ENCODE data around the gene STEAP2.
A peak's percentile ranks its signal among the peaks of the same experiment; 100 is the strongest.
"Not testable (repeated sequence)": the region's sequence is repeated elsewhere in the genome, so short reads cannot be mapped to it uniquely, and the experiment has no call there.

STEAP2 gene

DNA sequence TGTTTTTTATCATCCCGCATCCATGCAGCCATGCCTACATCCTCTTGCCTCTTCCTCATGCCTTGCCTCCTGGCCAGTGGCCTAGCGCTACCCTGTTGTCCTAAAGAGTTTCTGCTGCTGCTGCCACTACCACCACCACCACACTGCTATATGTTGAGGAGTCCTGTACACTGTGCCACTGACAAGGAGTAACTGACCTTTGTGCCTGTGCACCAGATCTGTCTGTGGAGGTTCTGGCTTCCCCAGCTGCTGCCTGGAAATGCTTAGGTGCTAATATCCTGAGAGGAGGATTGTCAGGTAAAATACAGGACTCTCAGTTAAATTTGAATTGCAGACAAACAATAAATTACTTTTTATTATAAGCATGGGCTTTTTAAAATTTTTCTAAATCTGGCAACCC lies 26.5 kb downstream of the STEAP2 start:
- no peak for ATAC-seq

DNA sequence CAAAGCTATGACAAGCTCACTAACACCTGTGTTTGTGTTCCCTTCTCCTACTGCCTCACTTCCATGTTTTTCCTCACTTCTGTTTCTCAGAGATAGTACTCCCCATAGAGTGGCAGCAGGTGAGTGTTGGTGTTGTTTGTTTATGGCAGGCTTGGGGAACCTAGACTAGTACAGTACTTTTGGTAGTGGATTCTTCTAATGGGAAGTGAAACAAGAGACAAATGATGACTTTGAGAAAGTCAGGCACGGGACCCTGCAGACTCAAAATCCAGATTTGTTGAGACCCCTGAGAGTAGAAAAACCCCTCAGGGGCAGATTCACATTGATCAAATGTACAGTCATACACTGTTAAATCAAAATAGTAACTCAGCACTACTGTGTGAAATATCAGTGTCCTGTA lies 27.0 kb downstream of the STEAP2 start:
- no peak for ATAC-seq

DNA sequence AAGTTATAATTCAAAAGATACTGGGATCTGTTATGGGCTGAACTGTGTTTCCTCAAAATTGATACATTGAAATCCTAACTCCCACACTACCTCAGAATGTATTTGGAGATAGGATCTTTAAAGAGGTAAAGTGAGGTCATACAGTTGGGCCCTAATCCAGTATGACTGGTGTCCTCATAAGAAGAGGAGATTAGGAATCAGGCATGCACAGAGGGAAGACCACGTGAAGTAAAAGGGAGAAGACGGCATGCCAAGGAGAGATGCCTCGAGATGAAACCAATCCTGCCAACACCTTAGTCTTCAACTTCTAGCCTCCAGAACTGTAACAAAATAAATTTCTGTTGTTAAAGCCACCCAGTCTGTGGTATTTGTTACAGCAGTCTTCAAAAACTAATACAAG lies 27.5 kb downstream of the STEAP2 start:
- no peak for ATAC-seq

DNA sequence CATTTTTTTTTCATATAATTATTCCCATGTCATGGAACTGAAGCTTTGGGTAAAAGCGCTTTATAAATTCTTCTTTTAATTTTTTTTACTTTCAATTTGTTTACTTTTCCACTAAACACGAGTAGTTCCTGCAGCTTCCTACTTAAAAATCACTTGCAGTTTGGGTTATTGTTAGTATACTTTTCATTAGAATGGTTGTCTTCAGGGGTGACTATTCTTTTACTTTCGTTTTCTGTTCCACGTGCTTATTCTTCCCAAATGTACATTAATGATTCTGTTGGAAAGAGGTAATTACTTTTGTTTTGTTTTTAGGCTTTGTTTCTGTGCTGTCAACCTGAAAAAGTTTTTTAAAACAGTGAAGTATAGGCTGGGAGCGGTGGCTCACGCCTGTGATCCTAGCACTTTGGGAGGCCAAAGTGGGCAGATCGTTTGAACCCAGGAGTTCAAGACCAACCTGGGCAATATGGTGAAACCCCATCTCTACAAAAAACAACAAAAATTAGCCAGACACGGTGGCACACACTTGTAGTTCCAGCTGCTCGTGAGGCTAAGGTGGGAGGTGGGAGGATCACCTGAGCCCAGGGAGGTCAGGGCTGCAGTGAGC lies 28.2 kb downstream of the STEAP2 start:
- ATAC-seq: no peak

DNA sequence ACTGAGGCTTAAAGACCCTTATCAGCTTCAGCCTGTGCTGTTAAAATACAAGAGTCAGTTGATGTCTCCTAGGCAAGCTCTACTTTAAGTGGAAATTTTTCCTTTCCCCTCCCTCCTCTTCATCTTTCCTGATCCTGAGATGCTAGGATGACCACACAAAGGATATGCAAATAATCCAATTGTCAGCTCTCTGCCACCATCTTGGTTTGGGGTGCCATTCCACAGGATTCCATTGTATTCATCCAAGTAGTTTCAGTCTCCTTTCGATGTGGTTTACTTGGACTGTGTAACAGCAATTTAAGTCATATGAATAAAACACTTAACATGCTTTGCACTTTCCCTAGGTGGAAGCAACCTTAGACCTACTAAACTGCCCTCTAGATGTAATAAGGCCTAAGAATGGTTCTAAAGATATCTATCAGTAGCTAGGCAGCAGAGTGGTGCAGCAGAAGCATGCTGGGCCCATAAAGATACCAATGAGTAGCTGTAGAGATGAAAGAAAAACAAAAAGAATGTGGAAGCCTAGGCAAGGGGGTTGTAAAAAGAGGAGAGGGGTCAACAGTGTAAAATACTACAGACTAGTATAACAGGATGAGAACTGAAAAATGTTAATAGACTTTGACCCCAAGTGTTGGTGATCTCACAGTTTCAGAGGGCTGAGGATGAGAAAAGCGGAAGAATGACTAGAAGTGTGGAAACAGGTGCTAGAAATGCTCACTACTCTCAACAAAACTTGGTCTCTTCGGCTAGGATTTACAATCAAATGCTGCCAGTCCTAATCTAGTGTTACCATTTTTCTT lies 31.0 kb downstream of the STEAP2 start:
- no peak for ATAC-seq

DNA sequence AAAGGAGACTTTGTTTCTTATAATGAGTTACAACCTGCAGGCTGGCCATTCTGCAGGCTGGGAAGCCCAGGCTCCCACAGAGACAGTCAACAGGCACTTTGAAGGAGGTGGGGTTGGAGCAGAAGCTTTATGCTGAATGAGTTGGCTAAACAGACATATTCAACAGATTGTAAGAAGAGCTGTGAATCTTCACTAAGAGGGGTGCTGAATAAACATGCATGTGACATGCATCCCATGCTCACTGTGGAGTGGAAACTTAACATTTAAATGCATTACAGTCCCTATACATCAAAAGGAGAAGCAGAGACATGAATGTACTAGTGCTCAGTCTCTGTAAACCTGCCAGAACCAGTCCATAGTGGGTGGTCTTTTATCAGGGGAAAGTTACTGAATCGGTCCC lies 32.0 kb downstream of the STEAP2 start:
- ATAC-seq: no peak

DNA sequence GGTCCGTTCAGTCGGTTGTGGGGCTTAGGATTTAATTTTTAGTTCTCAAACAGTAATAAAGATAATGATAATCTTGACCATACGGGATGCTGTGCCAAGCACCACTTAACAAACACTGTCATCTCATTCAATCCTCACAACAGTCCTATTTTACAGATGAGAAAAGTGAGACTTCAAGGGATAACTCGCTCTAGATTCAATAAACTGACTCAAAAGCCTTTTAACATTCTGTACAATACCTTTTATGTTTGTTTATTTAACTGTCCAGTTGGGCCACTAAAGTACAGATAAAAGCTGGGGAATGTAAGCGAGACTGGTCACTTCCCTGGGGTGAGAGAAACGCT lies 33.0 kb downstream of the STEAP2 start:
- ATAC-seq: no peak

DNA sequence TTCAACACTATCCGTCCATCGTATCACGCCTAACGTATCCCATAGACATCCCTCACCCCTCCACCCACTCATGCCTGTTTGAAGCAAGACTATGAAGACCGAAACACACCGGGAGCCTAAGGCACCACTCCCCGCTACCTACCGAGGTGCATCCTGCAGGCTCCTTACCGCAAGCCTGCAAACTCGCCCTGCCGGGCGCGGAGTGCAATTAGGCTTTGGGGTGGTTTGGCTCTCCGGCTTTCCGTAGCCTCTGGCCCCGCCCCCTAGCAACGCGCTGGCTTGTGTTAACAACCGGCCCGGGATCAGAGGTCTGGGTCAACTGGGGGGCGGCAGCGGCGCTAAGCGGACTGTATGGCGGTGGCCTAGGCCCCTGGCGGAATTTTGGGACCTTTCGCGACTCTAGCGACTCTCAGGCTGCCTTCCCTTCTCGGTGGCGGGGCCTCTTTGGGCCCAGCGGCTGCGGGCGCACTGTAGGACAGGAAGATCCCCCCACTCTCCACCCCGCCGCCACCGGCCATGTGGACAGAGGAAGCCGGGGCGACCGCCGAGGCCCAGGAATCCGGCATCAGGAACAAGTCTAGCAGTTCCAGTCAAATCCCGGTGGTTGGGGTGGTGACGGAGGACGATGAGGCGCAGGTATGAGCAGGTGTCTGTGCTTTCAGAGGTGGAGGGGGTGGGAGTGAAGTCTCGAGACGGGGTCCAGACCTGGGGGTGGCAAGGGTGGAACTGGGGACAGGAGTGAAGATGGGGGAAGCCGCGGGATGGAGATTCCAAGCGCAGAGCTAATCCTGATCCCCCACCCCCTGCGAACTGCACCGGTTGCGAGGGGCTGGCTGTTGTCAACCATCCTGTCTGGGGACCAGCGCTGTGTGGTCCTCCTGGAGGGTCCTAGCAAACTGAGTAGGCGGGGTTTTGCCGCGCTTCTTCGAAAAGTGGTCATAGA lies 33.6 kb downstream of the STEAP2 start, which contains the start of gene CFAP69:
Gene CFAP69 (plus strand): TSS at position 266 of the 943 bp plus-strand sequence. CDS start 251 bp downstream, at position 517.
- peak; percentile 85 to 91 for ATAC-seq

DNA sequence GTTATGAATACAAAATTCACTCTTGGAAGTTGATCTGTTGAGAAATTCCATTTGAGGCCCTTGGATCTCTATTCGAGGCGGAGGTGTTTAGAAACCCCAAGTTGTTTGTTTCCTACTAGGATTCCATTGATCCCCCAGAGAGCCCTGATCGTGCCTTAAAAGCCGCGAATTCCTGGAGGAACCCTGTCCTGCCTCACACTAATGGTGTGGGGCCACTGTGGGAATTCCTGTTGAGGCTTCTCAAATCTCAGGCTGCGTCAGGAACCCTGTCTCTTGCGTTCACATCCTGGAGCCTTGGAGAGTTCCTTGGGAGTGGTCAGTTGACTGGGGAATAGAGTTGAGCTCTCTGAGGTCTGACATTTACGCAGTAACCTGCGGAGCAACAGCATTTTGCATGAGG lies 34.6 kb downstream of the STEAP2 start:
- no peak for ATAC-seq

DNA sequence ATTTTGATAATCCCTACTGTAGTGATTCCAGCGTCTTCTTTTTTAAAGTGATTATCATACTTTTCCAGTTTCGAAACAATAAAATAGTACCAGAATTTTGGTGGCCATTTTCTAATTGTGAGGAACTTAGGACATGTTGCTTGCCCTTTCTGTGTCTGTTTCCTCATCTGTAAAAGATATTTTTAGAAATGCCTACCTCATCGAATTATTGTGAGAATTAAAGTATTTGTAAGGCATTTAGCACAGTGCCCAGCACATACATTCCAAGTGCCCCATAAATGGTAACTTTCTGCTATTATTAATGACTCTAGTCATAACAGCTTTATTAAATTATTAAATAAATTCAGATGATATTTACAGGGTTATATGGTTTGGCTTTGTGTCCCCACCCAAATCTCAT lies 37.2 kb downstream of the STEAP2 start:
- no peak for ATAC-seq

DNA sequence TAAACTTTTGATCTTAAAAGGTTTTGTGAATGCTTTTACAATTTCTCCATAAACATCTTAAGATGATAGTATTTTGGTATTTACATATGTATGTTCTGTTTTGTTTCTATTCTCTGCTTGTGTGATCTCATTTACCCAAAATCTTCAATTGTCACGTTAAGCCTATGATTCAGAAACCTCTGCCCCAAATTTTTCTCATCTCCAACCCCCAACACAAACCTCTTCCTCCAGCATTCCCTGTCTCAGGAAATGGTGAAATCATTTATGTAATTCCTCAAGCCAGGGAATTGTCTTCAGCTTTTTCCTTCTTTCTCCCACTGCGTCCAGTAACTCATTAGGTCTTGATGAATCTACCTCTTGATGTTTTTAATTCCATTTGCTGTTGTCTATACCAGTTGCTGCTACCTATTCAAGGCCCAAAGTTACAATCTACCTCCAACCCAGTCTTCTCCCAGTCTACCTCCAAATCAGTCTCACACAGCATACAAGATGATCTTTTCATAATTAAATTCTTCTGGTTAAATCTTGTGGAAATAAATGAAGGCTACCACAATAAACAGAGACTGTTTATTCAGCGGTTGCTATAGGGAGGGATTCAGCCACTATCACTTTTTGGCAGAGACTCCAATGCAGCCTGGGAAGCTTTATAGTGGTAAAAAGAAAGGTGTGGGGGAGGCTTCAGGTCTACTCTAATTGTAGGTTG lies 39.2 kb downstream of the STEAP2 start:
- no peak for ATAC-seq

DNA sequence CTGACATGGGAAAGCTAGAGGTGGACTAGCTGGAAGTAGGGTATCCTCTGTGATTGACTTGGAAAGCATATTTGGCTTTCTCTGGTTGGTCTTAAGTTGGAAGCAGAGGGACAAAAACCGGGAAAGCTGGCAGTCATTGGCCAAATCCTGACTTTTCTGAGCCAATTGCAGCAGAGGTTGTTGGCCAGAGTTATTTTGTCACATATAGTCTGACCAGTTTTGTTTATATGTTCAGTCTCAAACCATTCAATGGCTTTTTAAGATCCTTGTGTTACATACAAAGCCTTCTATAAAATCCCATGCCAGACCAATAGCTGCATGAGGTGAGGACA lies 39.7 kb downstream of the STEAP2 start:
- ATAC-seq: no peak

DNA sequence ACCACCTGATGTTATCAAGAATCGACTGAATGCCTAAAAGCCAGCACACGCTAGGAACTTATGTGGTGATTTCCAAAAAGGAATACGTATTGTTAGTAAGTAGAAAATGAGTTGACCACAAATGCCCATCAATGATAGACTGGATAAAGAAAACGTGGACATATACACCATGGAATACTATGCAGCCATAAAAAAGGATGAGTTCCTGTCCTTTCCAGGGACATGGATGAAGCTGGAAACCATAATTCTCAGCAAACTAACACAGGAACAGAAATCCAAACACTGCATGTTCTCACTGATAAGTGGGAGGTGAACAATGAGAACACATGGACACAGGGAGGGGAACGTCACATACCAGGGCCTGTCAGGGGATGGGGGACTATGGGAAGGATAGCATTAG lies 44.5 kb downstream of the STEAP2 start:
- not testable (repeated sequence) for ATAC-seq

DNA sequence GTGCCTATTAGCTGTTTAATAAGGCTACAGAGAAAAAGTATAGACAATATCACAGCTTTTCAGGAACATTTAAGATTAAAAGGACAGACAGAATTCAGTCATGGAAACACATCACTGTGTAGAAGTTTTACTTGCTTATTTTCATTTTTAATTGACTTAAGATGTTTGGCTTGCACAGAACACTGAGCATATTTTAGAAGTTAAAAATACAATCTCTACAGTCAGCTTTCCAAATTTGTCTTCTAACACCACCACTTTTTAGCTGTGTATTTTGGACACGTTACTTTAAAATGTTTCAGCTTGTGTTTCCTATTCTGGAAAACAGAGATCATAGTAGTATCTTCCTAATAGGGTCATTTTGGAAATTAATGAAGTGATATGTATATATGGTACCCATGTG lies 45.2 kb downstream of the STEAP2 start:
- no peak for ATAC-seq

DNA sequence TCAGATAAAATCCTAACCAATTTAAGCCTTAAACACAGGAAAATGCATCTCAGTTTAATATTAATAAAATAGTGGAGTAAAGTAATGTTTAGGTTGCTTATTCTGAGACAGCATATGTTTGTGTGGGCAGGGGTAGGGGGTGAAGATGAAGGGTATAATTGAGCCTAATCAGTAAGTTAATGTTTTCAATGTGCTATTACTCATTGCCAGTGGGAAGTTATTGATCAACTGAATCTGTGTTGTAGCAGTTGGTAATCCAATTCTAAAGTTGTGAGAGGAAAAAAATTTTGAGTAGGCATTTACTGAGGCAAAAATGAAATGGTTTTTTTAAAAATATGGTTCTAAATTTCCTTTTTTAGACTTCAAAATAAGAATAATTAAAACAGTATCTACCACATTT lies 49.9 kb downstream of the STEAP2 start:
- no peak for ATAC-seq

DNA sequence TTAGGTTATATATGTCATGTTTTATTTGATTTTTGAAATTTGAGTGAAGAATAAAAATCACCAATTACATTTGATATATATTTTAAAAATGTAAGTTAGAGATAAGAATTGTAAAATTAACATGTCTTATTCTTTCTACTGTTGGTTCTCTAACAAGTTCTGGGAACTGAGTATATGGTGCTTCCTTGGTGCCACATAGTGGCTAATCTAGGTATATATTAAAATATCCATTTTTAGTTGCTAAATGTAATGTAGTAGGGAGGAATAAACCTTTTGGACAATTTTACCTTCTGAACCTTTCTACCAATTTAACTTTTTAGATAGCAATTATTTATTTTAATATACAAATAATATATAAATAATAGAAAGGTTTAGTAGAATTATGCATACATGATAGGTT lies 50.9 kb downstream of the STEAP2 start:
- ATAC-seq: no peak

DNA sequence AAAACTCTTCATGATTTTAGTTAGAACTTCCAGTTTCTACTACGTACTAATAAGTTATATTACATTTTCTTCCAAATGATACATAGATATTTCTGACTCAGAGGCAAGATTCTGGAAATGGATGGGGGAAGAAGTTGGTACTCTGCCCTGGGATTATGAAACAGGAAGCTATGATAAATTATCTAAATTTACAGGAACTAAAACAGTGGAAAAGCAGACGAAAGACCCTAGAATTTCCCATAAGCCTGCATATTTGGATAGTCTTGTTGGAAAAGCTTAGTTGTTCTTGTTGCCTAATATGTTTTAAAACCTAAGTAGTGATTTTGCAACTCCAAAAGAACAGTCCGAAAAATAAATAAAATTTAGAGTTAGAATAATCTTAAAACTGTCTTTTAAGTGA lies 55.3 kb downstream of the STEAP2 start:
- ATAC-seq: no peak

DNA sequence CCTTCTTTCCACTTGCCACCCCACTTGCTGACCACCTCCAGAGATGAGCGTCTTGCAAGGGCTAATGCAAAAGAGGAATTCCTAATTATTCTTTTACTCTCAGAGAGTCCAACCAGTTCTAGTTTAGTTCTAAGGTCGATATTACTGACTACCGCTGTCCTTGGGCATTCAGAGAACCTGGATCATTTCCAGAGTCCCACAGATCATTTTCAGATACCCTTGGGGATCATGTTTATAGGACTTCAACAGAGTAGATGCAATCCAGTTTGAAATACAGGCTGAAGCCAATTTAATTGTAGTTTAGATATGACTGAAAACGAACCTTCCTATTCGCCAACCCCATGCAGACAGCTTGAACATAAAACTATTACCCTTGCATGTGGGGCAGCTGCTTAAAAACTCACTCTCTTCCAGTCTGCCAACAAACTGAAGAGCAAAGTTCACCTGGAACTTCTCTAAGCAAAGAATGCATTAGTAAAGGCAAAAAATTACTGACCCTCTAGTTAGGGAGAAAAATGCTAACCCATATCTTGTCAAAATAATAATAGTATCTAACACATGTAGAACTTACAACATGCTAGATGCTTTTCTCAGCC lies 55.8 kb downstream of the STEAP2 start:
- no peak for ATAC-seq

DNA sequence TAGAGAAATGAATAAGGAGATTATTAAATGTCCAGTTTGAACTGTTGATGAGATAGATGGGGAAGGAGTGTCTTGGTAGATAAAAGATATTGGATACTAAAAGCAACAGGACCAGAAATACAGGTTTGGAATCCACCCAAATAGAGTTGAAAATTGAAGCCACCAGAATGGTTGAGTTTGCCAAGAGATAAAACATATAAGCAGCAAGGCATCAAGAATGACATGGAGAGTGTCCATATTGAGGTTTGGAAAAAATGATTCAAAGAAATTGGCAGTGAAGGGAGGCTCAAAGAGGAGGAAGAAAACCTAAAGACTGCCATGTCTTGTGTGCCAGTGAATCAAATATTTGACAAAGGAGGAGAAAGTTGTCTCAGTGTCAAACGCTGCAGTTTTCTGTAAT lies 57.6 kb downstream of the STEAP2 start:
- no peak for ATAC-seq

DNA sequence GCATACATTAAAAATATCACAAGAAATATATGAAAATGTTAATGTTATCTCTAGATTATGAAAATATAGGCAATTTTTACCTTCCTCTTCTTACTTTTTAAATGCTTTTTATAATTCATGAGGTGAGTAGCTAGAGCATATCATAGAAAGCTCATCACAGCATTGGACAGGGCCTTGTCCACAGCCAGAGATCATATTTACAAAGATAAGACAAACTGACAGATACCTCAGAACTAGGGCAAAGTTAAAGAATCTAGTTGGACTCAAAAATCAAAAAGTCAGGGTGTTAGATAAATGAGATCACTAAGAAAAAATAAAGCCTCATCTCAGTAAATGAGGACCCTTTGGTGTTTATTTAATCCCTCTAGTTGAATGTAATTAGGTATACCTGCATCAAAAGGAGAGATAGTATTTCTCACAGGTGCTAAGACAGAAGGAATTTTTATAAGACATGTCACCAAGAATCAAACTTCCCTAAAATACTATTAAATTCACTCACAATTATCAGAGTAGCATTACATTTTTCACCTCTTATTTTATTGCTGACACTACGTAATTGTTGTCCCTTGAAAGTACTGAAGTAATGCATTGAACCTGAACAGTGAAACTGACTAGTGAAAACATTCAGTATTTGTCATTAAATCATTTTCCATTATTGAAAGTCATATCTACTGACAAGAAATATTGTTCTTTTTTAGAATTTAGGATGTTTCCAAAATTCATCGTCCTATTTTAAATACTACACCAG lies 59.1 kb downstream of the STEAP2 start:
- ATAC-seq: no peak

DNA sequence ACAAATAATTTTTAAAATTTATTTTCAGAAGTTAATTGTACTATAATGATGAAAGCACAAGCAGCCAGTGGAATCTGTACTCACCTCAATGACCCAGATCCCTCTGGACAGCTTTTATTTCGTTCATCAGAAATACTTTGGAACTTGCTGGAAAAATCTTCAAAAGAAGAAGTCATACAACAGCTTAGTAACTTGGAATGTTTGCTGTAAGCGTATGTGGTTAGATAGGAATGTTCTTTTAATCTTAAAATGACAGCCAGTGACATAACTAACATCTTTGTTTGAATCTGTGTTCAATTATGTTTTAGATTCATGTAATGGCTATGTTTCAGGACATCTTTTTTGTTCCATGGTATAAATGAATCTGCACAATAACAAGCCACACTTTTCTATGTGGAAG lies 60.2 kb downstream of the STEAP2 start:
- ATAC-seq: no peak

DNA sequence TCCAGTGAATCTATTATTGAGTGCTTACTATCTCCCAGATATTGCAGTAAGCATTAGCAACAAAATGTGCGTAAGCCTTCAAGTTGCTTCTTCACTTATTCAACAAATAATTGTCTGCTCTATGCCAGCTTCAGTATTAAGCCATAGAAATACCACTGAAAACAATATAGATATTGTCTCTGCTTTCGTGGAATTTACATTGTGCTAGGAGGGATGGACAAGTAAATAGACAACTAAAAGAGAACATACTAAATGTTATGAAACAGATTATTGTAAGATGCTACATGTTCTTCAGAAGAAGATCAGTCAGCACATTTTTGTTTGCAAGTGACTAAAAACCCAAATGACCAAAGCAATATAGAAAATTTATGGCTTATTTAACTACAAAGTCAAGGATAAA lies 60.7 kb downstream of the STEAP2 start:
- ATAC-seq: no peak
